ENCODE measurements around the gene NEXMIF. TPM values are rescaled to one million over a fixed set of nuclear protein-coding genes. Genes with fewer than 3 reads are reported as not detected.
"Not testable (repeated sequence)": the region's sequence is repeated elsewhere in the genome, so short reads cannot be mapped to it uniquely, and the experiment has no call there.

NEXMIF gene
- 1.7 TPM for total RNA-seq (ENCODE audit: insufficient read depth, low replicate concordance)

DNA sequence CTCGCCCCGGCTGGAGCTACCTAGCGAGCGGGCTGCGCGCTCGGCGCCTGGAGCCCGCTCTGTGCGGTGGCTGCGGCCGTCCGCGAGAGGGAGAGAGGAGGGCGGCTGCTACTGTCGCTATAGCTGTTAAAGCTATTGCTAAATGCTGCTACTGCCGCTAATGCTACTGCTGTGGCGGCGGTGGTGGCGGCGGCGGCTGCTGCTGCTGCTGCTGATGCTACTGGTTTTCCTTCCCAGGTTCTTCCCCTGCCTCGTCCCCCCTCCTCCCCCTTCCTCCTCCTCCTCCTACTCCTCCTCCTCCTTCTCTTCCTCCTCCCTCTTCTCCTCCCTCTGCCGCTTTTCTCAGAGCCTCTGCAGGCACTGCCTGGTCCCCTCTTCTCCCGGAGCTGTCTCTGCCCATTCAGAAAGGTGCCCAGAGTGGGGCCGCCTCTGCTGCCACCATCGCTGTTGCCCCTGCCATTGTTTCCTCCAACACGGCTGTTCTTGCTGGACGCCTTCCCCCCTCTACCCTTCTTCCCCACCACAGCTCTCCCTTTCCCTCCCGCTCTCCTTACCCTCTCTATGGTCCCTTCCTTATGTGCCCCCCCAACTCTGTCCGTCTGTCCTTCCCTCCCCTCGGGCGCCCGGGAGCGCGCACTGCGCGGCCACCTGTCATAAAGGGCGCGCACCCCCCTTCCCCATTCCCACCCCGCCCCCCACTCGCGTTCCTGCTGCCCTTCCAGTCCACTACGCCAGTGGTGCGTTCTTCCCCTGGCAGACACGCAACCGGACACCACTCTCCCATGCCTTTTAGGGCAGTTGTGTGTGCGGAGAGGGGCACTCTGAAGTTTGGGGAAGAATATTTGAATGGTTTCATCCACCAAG lies at the start of gene NEXMIF:
Gene NEXMIF, minus strand, starts transcription at position 228 of the 864 bp plus-strand sequence.
- peak; percentile 2 for DNase-seq (ENCODE audit: low spot score)

DNA sequence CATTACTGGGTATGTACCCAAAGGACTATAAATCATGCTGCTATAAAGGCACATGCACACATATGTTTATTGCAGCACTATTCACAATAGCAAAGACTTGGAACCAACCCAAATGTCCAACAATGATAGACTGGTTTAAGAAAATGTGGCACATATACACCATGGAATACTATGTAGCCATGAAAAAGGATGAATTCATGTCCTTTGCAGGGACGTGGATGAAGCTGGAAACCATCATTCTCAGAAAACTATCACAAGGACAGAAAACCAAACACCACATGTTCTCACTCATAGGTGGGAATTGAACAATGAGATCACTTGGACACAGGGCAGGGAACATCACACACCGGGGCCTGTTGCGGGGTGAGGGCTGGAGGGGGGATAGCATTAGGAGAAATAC lies 36.7 kb upstream of the NEXMIF start:
- not testable (repeated sequence) for DNase-seq (ENCODE audit: low spot score)

DNA sequence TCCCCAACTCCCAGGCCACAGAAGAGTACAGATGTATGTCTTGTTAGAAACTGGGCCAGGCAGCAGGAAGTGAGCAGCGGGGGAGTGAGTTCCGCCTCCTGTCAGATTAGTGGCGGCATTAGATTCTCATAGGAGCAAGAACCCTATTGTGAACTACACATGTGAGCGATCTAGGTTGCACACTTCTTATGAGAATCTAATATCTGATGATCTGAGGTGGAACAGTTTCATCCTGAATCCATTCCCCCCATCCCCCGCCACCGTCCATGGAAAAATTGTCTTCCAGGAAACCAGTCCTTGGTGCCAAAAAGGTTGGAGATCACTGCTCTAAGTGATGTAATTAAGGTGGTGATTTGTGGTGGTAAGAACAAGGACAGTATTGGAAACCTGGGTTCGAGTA lies 24.5 kb upstream of the NEXMIF start:
- DNase-seq (ENCODE audit: low spot score) = no peak

DNA sequence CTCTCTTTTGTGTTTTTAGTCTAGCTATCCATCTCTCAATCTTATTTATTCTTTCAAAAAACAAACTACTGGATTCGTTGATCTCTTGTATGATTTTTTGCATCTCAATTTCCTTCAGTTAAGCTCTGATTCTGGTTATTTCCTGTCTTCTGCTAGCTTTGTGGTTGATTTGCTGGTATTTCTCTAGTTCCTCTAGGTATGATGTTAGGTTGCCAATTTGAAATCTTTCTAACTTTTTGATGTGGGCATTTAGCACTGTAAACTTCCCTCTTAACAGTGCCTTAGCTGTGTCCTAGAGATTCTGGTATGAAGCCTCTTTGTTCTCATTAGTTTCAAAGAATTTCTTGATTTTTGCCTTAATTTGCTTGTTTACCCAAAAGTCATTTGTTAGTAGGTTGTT lies 15.2 kb upstream of the NEXMIF start:
- no peak for DNase-seq (ENCODE audit: low spot score)

DNA sequence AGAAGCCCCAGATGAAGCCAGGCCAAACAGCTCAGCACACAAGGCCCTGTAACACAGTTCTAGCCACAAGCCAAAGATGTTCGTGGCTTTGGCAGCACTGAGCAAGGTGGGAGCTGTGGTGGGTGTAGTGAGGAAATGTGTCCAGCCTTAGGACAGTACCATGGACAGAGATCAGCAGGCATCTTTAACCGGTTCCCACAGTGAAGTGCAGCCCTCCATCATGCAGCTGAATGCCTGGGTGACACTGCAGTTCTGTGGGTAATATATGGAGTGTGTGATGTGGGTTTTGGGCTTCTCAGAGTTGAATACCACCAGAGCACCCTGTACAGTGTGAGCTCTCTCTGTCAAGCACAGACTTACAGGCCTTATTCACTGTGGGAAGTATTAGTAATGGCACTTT lies 6.0 kb upstream of the NEXMIF start:
- DNase-seq (ENCODE audit: low spot score) = no peak

DNA sequence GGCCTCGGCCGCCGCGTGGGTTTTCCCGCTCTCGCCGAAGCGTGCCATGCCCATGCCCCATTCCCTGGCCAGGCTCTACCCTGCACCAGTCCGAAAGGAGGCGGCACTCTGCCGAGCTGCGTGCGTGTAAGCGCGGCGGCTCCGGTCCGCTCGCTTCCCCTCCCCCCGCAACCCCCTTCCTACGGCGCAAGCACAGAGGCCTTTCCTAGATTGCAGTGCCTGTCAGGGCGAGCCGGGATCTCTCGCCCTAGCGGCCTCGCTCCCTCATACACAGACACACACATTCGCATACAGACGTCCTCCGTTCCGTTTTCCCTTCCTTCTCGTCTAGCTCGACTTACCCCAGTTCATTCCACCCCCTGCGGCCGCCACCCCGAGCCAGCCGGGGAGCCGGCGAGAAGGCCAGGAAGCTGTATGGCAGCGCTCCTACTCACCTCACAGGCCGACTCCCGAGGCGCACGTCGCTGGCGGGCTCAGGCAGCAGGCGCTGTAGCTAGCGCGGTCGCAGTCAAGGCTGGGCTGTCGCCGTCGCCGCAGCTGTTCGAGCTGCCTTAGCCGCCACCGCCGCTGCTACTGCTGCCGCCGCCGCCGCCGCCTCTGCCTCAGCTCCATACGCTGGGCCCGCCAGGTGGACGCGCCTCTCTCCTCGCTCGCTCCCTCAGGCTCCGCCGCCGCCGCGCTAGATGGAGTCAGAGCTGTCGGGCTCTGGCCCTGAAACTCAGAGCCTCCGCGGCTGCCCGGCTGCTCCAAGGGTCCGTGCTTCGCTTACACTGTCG lies 615 bp downstream of the NEXMIF start:
- peak; percentile 4 for DNase-seq (ENCODE audit: low spot score)

DNA sequence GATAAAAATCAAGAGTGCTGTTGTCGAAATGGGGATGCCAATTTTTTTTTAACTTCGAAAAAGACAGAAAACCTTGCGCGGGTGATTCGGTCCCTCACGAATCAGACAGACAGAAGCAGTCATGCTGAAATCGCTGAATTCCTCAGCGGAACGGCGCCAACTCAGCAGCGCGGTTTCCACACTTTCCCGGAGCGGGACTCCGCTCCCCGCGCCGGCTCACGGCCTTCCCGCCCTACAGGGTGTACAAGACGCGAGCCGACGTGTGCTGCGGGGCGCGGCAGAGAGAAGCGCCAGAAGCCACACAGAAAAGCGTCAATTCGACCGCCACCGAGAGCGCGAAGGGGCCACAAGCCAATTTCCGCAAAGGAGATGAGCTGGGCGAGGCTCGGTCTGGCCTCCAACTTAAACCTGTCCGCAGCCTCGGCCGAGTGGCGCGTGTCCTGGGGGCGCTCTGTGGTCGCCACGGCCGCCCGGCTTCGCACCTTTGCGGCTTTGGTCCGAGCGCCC lies 1.3 kb downstream of the NEXMIF start:
- peak; percentile 1 for DNase-seq (ENCODE audit: low spot score)

DNA sequence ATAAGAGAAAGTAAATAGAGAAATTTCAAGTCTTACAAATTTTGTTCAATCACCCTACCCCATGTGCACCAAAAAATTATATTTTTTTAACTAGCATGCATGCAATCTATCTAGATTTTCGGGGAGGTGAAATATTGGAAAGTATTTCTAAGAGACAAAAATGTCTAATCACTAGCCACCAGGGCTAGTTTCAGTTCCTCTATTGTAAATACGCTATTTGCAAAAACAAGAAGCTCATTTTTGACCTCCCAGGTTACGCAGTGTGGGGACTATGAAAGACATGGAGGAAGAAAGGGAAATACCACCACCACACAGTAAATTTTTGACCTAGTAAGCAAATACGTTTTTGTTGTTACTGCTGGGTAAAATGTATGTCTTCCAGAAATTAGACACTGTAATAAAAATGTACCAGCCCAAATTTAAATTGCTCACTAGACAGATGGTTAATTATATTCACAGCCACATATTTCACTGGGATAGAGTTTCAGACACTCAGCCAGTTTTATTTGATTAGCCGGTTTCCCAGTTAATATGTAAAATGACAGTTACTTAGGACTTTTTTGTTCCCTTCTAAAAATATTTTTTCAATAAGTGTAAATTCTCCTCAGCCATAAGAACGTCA lies 2.2 kb downstream of the NEXMIF start:
- peak; percentile 12 for DNase-seq (ENCODE audit: low spot score)

DNA sequence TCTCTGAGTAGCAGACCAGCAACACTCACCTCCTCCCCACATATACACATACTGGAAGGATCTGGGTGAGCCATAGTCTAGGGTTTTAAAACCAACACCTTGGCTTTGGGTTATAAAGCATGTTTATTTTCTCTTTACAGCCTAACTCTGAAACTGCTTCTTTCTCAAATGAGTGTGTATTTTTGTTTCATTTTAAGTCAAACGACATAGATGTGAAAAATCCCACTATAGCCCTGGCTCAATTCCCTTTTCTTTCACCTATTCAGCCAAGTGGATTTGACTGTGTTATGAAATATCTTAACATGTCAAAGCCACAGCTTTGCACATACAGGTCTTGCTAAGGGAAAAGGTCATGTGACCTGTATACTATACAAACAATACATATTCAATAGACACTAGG lies 13.8 kb downstream of the NEXMIF start:
- DNase-seq (ENCODE audit: low spot score) = no peak

DNA sequence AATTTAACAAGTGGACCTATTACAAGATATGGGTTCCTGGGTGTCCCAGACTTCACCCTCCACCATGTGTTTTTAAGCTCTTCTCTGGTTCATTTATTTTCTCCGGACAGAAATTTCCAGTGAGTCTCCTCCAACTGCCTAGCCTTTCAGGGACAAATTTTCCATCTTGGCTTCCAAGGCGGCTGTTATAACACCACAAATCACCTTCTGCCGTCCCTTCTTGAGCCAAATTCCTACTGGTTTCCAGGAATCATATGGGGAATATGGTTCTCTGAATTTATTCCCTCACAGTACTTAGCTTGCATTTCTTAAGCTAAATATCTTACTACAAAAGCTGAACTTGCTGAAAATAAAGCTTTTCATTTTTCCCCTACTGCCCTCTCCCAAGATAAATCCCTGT lies 18.8 kb downstream of the NEXMIF start:
- no peak for DNase-seq (ENCODE audit: low spot score)

DNA sequence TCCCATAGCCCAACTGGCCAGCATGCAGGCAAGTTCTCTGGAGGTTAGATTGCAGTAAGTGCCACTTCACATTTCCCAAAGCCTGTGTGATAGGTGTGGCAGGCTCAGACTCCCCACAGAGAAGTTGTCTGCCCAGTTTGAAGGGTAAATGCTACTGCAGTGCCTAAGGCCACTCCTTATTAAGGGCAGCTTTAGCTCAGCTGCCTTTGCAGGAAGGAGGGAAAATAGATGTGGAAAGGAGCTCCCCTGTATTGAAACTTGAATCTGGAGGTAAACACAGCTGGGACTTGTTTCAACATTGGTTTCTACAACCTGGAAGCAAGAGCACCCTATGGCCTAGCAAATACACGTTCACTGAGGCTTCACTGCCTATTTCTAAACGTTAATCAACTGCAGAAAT lies 22.4 kb downstream of the NEXMIF start:
- DNase-seq (ENCODE audit: low spot score) = no peak

DNA sequence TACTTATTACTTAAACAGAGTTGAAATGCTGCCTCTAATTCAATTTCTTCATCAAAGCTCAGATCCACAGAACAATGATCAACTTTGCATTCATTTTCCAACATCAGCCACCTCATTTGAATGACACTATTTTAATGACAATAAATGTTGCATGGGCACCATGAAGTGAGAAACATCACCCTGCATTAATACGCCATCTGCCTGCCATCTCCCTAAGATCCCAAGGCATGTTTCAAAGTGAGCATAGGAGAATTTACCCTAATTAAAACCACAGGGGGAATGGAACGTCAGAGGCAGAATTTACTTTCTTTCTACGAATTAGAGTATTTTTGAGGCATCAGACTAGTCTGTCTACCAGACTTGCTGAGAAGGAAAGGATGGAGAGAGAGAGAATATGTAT lies 32.7 kb downstream of the NEXMIF start:
- DNase-seq (ENCODE audit: low spot score) = no peak

DNA sequence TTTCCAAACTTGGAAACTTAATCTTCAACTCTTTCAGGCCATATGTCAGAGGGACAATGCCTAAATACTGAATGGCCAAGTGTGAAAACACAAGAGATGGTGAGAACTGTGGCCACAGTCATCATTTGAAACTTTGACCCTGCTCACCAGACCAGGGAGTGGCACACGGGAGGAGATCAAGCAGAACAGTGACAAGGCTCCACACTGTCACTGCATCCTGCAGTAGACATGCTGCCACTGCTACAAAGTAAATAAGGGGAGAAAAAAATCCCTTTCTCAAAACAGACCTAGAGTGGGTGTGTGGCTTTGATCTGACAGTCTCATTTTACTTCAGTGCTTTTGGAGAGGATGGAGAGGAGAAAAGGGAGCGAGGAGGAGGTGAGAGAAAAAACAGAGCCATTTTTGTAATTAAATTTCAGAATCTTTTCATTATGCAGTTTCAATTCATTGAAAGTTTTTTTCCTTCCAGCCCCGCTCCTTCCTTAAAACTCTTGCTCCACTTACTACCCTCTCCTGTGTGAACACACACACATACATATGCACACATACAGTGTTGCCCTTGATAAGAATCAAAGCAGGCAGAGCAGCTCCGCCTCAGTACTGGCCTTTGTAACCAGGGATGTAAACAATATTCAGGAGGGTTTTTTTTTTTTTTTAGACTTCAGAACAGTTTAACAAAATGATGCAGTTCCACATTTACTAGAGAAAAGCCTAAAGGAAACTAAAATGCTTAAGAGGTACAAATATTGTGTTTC lies 34.4 kb downstream of the NEXMIF start:
- no peak for DNase-seq (ENCODE audit: low spot score)

DNA sequence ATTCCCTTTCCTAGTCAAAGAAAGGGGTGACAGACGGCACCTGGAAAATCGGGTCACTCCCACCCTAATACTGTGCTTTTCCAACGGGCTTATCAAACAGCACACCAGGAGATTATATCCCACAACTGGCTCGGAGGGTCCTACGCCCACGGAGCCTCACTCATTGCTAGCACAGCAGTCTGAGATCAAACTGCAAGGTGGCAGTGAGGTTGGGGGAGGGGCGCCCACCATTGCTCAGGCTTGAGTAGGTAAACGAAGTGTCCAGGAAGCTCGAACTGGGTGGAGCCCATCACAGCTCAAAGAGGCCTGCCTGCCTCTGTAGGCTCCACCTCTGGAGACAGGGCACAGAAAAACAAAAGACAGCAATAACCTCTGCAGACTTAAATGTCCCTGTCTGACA lies 42.9 kb downstream of the NEXMIF start:
- DNase-seq (ENCODE audit: low spot score) = not testable (repeated sequence)

DNA sequence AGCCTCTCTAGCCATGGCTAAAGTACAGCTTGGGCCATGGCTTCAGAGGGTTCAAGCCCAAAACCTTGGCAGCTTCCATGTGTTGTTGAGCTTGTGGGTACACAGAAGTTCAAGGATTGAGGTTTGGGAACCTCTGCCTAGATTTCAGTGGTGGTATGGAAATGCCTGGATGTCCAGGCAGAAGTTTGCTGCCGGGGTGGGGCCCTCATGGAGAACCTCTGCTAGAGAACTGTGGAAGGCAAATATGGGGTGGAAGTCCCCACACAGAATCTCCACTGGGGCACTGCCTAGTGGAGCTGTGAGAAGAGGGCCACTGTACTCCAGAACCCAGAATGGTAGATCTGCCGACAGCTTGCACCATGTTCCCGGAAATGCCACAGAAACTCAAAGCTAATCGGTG lies 59.5 kb downstream of the NEXMIF start:
- no peak for DNase-seq (ENCODE audit: low spot score)

DNA sequence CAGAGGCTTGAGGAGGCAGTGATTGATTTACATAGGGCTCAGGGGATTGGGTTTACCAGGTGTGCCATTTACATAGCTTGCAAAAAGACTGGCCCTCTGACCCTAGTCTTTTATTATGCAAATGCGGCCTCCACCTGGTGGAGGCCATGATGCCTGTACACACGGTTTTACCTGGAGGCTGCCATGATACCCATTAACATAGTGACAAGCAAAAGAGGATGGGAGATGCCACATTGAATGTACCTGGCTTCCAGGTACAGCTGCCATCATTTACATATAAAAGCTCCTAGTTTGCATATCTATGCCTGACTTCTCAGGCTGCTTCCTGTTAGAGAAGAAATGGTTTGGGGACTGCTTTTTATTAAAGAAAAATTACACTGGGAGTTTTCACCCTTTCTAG lies 72.0 kb downstream of the NEXMIF start:
- no peak for DNase-seq (ENCODE audit: low spot score)

DNA sequence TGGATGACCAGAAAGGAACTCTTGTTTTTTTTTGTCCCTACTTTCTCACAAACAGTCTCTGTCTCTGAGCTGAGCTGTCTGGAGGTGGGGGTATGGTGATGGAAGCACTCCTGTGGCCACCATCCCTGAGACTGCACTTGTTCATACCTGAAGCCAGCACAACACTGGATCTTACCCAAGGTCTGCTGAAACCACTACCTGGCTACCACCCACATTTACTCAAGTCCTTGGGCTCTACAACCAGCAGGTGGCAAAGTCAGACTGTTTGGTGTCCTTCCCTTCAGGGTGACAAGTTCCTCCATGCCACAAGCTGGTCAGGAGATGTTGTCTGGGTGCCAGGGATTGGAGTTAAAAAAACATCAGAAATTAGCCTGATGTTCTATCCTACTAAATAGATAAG lies 89.7 kb downstream of the NEXMIF start:
- no peak for DNase-seq (ENCODE audit: low spot score)

DNA sequence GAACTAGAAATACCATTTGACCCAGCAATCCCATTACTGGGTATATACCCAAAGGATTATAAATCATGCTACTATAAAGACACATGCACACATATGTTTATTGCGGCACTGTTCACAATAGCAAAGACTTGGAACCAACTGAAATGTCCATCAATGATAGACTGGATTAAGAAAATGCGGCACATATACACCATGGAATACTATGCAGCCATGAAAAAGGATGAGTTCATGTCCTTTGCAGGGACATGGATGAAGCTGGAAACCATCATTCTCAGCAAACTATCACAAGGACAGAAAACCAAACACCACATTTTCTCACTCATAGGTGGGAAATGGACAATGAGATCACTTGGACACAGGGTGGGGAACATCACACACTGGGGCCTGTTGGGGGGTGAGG lies 105.5 kb downstream of the NEXMIF start:
- not testable (repeated sequence) for DNase-seq (ENCODE audit: low spot score)

DNA sequence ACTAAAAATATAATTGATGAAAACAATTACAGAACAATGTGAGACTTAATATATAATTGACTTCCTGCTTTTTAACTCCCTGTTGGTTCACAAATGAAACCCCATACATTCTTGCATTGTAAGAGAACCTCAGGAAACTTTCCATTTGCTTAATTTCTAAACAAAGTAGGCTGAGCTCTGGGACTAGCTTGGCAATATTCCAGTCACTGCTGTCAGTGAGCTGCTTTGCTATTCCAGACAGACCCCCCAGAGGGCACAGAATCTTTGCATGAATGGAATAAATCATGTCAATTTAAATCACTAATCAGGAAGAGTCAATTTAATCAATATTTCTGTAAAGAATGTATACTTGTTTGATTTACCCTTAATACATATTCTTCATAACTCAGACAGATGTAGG lies 110.6 kb downstream of the NEXMIF start:
- DNase-seq (ENCODE audit: low spot score) = no peak

DNA sequence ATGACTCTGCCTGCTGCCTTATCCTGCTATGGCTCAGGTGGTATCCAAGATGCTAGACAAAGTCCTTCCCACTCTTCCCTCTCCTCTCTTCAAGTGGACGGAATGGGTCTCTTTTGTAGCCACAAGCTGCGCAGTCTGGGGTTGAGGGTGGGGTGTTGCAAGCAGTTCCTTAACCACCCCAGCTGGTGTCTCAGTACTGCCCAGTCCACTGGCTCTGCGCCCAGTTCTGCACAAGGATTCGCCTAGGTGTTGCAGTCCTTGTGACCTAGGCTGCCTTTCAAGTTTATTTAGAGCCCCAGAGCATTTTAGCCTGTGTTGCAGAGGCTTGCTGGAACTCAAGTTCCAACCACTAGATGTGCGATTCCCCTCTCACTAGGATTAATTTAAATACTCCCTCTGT lies 120.7 kb downstream of the NEXMIF start:
- DNase-seq (ENCODE audit: low spot score) = no peak

DNA sequence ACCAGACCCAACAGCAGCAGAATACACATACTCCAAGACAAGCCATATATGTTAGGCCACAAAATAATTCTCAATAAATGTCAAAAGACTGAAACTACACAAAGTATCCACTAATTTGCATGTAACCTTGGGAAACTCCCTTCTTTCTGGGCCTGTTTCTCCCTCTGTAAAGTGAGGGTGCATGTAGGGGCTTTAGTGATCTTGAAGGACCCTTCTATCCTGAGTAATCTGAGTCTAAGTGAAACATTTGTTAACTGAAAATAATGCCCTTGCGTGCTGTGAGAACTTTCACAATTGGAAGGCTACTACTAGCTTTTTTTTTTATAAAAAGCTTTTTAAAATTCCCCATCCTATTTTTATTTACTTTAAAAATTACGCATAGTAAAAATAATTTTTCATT lies 125.2 kb downstream of the NEXMIF start:
- DNase-seq (ENCODE audit: low spot score) = no peak

Data from umbilical cord (tissue), 2 donors.